HUES6 (cell line): ENCODE results near the gene PAGE1.

ENCODE experiments used
- H3K27ac ChIP-seq: 2 replicates; pipeline ENCODE4 v1.7.0; 2013; ENCODE audit warnings: low read depth, mild to moderate bottlenecking, low read length, inconsistent platforms
- H3K27me3 ChIP-seq: 2 replicates; pipeline ENCODE4 v1.6.1; 2013; ENCODE audit warnings: low read length; ENCODE audit not compliant: control insufficient read depth, insufficient read depth
- H3K36me3 ChIP-seq: 2 replicates; pipeline ENCODE4 v1.6.1; 2013; ENCODE audit warnings: low read length; ENCODE audit not compliant: control insufficient read depth, insufficient read depth
- H3K4me1 ChIP-seq: 2 replicates; pipeline ENCODE4 v1.6.1; 2013; ENCODE audit warnings: low read length; ENCODE audit not compliant: control insufficient read depth, insufficient read depth
- H3K4me3 ChIP-seq: 2 replicates; pipeline ENCODE4 v1.5.1; 2013; ENCODE audit warnings: low read depth, low read length
- H3K9ac ChIP-seq: one replicate; pipeline ENCODE4 v1.6.1; 2013; ENCODE audit warnings: mild to moderate bottlenecking, low read length
- H3K9me3 ChIP-seq: 2 replicates; pipeline ENCODE4 v1.6.1; 2013; ENCODE audit warnings: low read depth, low read length; ENCODE audit not compliant: control insufficient read depth, insufficient read depth

Gene PAGE1

DNA sequence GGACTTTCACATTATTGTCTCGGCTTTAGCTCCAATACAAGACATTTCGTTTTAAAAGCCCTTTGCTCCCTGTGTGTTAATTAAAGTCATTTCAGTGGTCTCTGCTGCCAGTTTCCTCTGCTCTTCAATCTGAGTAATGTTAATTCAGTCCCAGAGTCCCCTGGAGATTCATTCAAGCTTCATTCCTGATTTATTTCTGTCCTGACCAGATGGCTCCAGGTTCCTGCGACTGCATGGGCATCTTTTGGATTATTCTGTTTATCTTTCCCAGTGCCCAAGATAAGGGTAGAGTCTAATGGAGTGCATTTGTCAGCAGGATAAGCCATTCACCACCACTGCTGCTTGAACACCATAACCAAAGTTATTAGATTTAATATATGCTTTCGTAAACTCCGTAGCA lies 6.1 kb upstream of the PAGE1 start:
- Histone ChIP-seq H3K27ac (no peak overlapping the region), H3K36me3 (no peaks in the 10 kb centered on the region), H3K9me3 (peaks cover 9% of the 10 kb centered on the region; the same call in 1 of the 2 replicates), H3K27me3 (no peaks in the 10 kb centered on the region), H3K4me3 (no peak overlapping the region), H3K9ac (no peak overlapping the region), H3K4me1 (no peaks in the 10 kb centered on the region)

GRCh38 chrX:49701323-49701722 lies 5.5 kb upstream of the PAGE1 start:
- Histone ChIP-seq H3K4me1 (no peaks in the 10 kb centered on the region), H3K27ac (no peak overlapping the region), H3K27me3 (no peaks in the 10 kb centered on the region), H3K9ac (no peak overlapping the region), H3K4me3 (no peak overlapping the region), H3K36me3 (no peaks in the 10 kb centered on the region), H3K9me3 (peaks cover 5% of the 10 kb centered on the region; the same call in 1 of the 2 replicates)

GRCh38 chrX:49675075-49675719 lies 20.6 kb downstream of the PAGE1 start:
- Histone ChIP-seq H3K9me3 (peaks cover 3% of the 10 kb centered on the region; the same call in 1 of the 2 replicates), H3K27me3 (no peaks in the 10 kb centered on the region), H3K9ac (no peak overlapping the region), H3K27ac (no peak overlapping the region), H3K4me3 (no peak overlapping the region), H3K36me3 (no peaks in the 10 kb centered on the region), H3K4me1 (no peaks in the 10 kb centered on the region; the same call in 1 of the 2 replicates)

DNA sequence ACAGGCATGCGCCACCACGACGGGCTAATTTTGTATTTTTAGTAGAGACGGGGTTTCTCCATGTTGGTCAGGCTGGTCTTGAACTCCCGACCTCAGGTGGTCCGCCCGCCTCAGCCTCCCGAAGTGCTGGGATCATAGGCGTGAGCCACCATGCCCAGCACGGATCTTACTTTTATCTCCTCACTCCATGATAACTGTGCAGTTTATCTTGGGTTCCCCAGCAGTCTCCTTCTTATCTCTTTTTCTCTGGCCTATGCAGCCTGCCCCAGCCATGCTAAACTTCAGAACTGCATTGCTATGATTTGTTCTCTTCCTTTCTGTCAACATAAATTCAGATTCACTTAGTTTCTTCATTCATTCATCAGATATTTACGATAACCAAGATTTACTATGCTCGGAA lies 22.4 kb downstream of the PAGE1 start:
- Histone ChIP-seq H3K27me3 (no peaks in the 10 kb centered on the region), H3K9ac (no peak overlapping the region), H3K27ac (no peak overlapping the region), H3K4me3 (no peak overlapping the region), H3K9me3 (peaks cover 7% of the 10 kb centered on the region; the same call in 1 of the 2 replicates), H3K36me3 (no peaks in the 10 kb centered on the region), H3K4me1 (no peaks in the 10 kb centered on the region)

- Histone ChIP-seq H3K36me3 (no peaks in the 10 kb centered on the region), H3K9ac (no peak overlapping the region), H3K27me3 (no peaks in the 10 kb centered on the region), H3K4me3 (no peak overlapping the region), H3K27ac (no peak overlapping the region), H3K4me1 (no peaks in the 10 kb centered on the region), H3K9me3 (peaks cover 22% of the 10 kb centered on the region; the same call in 1 of the 2 replicates)
Measured at GRCh38 chrX:49664824-49665223, 31.0 kb downstream of the PAGE1 start.

DNA sequence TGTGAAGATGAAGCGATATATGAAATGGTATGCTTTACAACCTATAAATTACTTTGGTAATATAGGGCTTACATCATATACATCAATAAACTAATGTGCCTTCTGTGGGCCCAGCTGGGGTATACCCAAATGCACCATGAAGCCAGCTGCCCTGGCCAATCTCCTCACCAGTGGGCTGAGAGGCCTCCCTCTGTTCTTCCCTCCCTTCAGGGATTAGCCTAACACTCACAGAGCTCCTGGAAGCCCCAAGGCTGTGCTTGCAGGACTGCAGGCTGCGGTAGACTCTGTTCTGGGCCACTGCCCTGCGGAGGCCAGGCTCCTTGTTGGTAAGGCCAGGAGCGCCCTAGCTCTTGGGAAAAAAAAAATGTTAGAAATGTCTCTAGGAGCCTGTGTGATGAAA lies 33.9 kb downstream of the PAGE1 start:
- H3K9me3 ChIP-seq, result peaks cover 6% of the 10 kb centered on the region; the same call in 1 of the 2 replicates
- H3K9ac ChIP-seq, result no peak overlapping the region
- H3K27me3 ChIP-seq, result no peaks in the 10 kb centered on the region
- H3K27ac ChIP-seq, result no peak overlapping the region
- H3K4me3 ChIP-seq, result no peak overlapping the region
- H3K36me3 ChIP-seq, result no peaks in the 10 kb centered on the region
- H3K4me1 ChIP-seq, result no peaks in the 10 kb centered on the region

- Histone ChIP-seq H3K27me3 (no peaks in the 10 kb centered on the region; the same call in 1 of the 2 replicates), H3K9ac (no peak overlapping the region), H3K4me3 (no peak overlapping the region), H3K27ac (no peak overlapping the region), H3K4me1 (no peaks in the 10 kb centered on the region), H3K36me3 (no peaks in the 10 kb centered on the region), H3K9me3 (no peaks in the 10 kb centered on the region; the same call in 1 of the 2 replicates)
Measured at GRCh38 chrX:49659771-49660170, 36.0 kb downstream of the PAGE1 start.

DNA sequence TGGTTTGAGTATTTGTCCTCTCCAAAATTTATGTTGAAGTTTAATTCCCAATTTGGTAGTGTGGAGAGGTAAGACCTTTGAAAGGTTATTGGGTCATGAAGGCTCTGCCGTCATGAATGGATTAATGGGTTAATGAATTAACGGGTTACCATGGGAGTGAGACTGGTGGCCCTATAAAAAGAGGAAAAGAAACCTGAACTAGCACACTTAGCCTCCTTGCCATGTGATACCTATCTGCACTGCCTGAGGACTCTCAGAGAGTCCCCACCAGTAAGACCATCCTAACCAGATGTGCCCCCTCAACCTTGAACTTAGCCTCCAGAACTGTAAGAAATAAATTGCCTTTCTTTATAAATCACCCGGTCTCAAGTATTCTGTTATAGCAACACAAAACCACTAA lies 39.3 kb downstream of the PAGE1 start:
- H3K36me3 ChIP-seq, result no peaks in the 10 kb centered on the region
- H3K9ac ChIP-seq, result no peak overlapping the region
- H3K27ac ChIP-seq, result no peak overlapping the region
- no peaks in the 10 kb centered on the region; the same call in 1 of the 2 replicates for H3K9me3 ChIP-seq
- H3K27me3 ChIP-seq, result no peaks in the 10 kb centered on the region; the same call in 1 of the 2 replicates
- no peaks in the 10 kb centered on the region for H3K4me1 ChIP-seq
- H3K4me3 ChIP-seq, result no peak overlapping the region

GRCh38 chrX:49644991-49645637 lies 50.7 kb downstream of the PAGE1 start:
- no peak overlapping the region for H3K4me3 ChIP-seq
- no peaks in the 10 kb centered on the region for H3K36me3 ChIP-seq
- no peaks in the 10 kb centered on the region for H3K4me1 ChIP-seq
- H3K27ac ChIP-seq, result no peak overlapping the region
- no peaks in the 10 kb centered on the region for H3K27me3 ChIP-seq
- H3K9ac ChIP-seq, result no peak overlapping the region
- peaks cover 5% of the 10 kb centered on the region; the same call in 1 of the 2 replicates for H3K9me3 ChIP-seq
